NCI-H1092 treated with DMSO at 0.1 percent for 48 hours (cell line): Measurements from ENCODE around the gene YKT6.

ENCODE experiments used
- DNase-seq: peaks from one replicate; lab custom pipeline; 2025; lab: John Stamatoyannopoulos, UW

YKT6 gene

GRCh38 chr7:44219371-44220045, 18.7 kb downstream of the YKT6 start:
- DNase-seq: no peak

- no peak for DNase-seq
Observed at GRCh38 chr7:44220046-44220357, 19.2 kb downstream of the YKT6 start.

DNA sequence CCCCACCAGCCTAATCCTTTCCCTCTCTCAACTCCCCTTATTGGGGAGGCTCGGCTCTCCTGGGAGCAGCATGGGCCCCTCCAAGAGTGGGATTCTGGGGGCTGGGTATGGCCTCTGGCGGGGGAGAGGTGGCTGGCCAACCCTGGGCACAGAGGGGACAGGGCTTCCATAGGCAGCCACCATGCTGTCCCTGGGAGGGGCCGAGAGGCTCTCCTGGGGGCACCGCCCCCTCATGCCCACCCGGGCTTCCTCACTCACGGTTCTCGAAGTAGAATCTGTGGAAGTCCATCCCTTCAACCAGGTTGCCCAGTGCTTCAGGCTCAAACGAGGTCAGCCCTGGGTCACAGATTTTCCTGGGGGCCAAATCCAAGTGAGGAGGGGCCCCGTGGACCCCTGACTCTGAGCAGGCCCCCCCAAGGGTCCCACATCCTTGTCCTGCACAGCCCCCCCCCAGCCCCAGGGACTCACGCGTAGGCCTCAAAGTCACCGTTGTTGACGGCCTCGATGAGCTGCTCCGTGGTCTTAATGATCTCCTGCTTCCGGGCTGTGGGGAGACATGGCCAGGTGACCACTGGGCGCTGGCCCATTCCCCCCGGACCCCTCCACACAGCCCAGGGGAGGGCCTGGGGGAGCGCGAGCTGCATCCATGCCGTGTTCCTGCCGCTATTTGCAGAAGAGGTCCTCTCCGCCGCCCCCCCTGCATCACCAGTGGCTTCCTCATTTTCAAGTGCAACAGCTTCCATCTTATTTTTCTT, 19.8 kb downstream of the YKT6 start:
- no peak for DNase-seq

- DNase-seq: no peak
Observed at GRCh38 chr7:44221231-44221791, 20.5 kb downstream of the YKT6 start.

GRCh38 chr7:44222074-44222473, 21.3 kb downstream of the YKT6 start:
- no peak for DNase-seq

DNA sequence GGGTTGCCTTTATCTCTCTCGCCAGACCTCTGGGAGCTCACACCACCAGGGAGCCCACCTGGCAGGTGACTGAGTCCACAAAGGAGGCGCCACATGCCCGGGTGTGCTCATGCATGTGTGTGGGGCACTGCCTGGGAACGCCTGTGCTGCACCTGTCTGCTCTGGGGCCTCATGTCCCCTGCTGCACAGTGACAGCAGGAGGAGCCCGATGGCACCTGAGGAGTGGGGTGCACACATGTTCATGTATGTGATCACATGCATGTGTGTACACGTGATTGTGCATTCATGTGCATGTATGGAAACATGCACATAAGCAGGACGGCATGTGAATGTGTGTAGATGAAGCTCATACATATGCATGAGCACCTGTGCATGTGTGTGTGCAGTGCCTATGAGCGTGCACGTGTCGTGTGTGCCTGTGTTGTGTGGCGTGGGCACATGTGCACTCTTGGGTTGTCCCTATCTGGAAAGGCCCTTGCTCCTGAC, 22.0 kb downstream of the YKT6 start:
- DNase-seq: no peak

DNA sequence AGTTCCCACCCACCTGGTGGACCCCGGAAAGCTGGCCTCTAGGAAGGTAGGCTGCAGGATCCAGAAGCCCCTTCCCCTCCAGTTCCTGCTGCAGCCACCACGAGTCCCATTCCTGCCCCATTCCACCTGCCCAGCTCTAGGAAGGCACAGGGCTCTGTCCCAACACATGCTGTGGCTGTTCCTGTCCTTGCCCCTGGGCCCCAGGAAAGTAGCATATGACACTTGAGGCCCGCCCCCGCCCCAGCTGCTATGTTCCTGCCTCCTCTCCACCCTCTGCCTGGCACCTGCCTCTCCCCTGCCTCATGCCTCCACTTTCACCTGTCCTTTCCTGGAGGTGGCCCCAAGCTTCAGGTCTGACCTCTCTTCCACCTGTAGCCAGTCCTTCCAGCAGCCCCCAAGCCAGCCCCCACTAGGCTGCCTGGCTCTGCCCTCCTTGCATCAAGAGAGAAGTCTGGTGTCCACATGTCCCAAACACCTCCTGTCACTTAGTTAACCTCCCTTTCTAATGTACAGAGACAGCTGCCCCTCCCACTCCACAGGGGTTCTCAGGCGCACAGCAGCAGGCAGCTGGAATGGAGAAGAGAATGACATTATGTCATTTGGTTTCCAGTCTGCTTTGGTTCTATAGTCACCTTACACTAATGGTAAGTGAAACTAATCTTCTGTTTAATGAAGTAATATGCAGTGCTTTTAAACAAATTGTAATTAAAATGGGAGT, 22.7 kb downstream of the YKT6 start:
- peak; percentile 13 for DNase-seq

DNA sequence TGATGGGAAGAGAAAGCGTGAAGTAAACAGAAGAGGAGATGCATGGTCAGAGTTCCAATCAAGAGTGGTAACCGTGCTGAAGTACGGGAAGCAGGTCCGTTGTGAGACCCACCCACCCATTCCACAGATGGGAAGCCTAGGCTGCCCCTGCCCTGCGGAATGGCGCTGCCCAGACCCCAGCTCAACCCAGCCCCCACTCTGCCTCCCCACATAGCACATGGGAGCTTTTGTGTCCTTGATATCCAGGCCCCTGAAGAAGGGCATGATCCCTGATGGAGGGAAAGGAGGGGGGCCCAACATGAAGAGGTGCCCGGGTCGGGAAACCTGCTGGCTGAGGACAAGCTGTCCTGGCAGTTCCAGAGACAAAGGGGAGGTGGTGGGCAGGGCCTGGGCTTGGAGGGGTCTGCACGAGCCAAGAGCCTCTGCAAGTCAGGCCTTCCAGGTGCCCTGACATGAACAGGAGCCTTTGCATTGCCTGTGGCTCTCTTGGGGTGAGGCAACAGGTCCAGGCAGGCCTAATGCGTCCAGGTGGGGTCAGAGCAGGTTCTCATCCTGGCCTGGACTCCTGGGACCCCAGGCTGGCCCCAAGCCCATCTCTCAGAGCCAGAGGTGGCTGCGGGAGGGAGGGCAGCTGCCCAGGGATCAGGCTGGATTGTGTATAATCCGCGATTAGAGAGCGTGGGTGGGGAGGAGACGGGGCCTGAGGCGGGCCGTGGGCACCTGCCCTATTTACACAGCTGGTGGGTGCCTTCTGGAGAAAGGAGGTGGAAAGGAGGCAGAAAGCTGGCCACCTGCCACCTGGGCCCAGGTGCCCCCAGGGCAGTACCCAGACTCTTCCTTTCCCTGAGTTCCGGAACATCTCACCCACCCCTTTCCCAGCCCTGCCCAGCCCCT, 23.5 kb downstream of the YKT6 start:
- peak; percentile 42 for DNase-seq

GRCh38 chr7:44224974-44225565, 24.3 kb downstream of the YKT6 start:
- no peak for DNase-seq

- no peak for DNase-seq
Observed at GRCh38 chr7:44225566-44226395, 25.0 kb downstream of the YKT6 start.

- no peak for DNase-seq
Observed at GRCh38 chr7:44226396-44226753, 25.6 kb downstream of the YKT6 start.

GRCh38 chr7:44227911-44228310, 27.1 kb downstream of the YKT6 start:
- no peak for DNase-seq

DNA sequence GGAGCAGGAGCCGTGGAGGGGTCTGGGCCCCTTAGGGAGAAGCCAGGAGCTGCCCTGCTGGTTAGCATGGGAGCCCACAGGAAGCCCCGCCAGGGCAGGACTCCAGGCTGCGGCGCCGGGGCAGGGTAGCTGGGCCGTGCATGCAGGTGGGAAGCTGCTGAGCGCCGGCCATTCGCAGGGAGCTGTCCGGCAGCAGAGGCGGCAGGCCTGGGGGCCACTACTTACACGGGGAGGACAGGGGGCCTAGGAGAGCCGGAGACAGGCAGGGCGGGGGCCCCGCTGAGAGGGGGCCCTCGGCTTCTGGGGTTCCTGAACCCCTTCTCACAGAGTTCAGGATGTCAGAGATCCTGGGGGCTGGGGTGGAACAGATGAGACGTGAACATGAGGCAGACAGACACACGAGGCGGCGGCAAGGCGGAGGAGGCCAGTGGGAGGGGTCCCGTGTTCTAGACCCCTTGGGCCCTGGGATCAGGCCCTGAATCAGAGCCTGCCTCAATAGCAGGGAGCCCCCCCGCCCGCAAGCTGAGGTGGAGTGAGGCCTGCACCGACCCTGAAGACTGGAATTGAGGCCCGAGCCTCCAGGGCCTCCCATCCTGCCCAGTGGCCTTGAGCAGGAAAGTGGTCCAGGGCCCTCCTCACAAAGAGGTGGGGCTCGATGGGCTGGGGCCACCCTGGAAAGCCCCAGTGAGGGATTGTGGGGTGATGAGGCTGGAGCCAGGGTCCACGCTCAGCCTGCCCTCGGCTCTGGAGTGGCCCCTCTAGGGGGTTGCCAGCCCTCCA, 28.0 kb downstream of the YKT6 start:
- DNase-seq: no peak

DNA sequence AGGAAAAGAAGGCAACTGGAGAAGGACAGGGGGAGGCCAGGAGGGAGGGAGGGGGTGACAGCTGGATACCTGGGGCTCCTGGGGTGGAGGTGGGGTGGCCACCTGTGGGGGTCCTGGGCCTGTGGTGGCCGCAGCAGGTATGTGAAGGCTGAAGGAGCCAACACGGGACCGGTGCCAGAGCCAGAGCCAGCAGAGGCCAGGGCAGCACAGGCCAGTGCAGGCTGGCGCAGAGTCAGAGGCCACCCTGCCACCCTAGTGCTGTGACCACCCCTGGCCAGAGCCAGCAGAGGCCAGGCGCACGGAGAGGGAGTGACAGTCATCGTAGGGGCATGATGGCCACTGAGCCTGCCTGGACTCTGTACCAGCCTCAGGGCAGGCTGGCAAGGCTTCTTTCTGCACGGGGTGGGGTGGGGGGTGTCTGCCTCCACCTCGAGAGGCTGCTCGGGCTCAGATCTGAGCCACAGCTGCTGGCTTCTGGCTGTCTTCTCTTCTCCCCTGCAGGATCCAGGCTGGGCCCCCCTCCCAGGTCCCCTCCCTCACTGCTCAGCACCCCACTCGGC, 28.8 kb downstream of the YKT6 start:
- no peak for DNase-seq

GRCh38 chr7:44230286-44230685, 29.5 kb downstream of the YKT6 start:
- no peak for DNase-seq

- no peak for DNase-seq
Observed at GRCh38 chr7:44231088-44231487, 30.3 kb downstream of the YKT6 start.

DNA sequence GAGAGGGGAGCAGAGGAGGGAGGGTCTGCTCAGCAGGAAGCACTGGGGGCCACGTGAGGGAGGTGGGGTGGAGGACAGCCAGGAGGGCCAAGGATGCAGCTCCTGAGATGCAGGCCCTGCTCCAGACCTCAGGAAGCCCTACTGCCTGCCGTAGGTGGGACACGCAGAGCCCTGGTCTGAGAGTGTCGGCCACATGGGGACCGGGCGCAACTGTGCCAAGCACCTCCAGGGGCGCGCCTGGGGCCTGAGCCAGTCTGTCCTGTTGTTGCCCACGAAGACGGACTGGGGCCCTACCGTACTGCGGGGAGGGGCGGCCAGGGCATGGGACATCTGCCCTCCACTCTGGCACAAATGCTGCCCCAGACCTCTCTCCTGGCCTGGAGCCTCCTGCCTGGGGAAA, 31.6 kb downstream of the YKT6 start:
- no peak for DNase-seq

DNA sequence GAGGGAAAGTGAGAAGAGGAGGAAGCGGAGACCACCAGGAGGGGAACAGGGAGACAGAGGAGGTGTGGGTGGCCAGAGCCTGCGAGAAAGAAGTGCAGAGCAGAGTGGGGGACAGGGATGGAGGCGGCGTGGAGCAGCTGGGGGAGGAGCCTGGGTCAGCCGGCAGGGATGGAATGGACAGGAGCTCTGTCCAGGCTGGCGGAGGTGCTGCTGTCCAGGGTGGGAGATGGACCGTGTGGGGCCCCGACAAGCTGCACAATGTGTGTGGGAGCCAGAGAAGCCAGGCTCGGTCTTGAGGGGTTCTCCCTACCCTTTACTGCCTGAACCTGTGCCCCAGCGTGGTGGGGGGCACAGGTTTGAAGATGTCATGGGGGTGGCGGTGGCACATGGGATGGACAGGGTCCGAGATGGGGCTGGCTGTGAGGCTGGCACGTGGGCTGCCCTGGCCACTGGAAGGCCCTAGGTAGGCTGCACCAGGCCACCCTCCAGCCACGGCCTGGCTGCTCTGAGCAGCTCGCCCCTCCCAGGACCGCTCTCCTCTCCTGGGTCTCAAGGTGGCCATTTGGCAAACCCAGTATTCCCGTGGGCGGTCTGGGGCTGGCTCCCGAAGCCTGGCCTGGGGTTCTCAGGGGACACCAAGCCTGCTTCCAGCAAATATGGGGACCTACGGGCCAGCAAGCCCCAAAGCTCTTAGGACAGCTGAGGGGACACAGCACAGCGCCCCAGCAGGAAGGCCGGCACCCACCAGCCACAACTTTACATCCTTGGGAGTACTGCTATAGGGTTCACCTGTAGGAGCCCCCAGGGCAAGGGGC, 32.3 kb downstream of the YKT6 start:
- DNase-seq: no peak

- DNase-seq: no peak
Observed at GRCh38 chr7:44235066-44235465, 34.3 kb downstream of the YKT6 start.
